Suprapubic skin (tissue), 4 donors: Measurements from ENCODE around the gene GNB5. TPM values are rescaled to one million over a fixed set of nuclear protein-coding genes. Genes with fewer than 3 reads are reported as not detected.

Experiments
- DNase-seq, 2 donors: peaks; one replicate each; pipeline ENCODE4 v3.0.0-alpha.2; 2019; ENCODE audit warnings: low spot score in 2 of 2
- H3K27ac ChIP-seq: fragments of 200-600 bp; sonication (generic); one replicate; pipeline ENCODE4 v1.5.1; 2019
- H3K27me3 ChIP-seq: fragments of 200-600 bp; sonication (generic); one replicate; pipeline ENCODE4 v1.5.1; 2019
- H3K36me3 ChIP-seq: fragments of 200-600 bp; sonication (generic); one replicate; pipeline ENCODE4 v1.5.1; 2019
- H3K4me1 ChIP-seq: fragments of 200-600 bp; sonication (generic); one replicate; pipeline ENCODE4 v1.5.1; 2019
- H3K4me3 ChIP-seq: fragments of 200-600 bp; sonication (generic); one replicate; pipeline ENCODE4 v1.5.1; 2019; ENCODE audit warnings: mild to moderate bottlenecking
- H3K9me3 ChIP-seq: fragments of 200-600 bp; sonication (generic); one replicate; pipeline ENCODE4 v1.5.1; 2019
- EP300 ChIP-seq: sonication (generic); formaldehyde crosslinking; IDR thresholded peaks from one replicate; pipeline ENCODE4 v1.6.1; 2017; ENCODE audit warnings: antibody characterized with exemption
- POLR2A ChIP-seq, 2 donors: fragments of 450-650 bp; IDR thresholded peaks; one replicate each; pipeline ENCODE4 v1.6.1; 2017; ENCODE audit warnings: antibody characterized with exemption in 2 of 2, mild to moderate bottlenecking in 2 of 2, moderate library complexity in 2 of 2
- POLR2AphosphoS5 ChIP-seq, 3 donors: sonication (generic); formaldehyde crosslinking; IDR thresholded peaks; one replicate each; pipeline ENCODE4 v1.6.1; 2017; ENCODE audit warnings: antibody characterized with exemption in 3 of 3
- WGBS: methylation state at CpG from one replicate; pipeline ENCODE4 v1.1.5; 2018; 5-methylcytosine and 5-hydroxymethylcytosine counted together
- total RNA-seq, 4 donors: library from RNA; depleted of rRNA; stranded (reverse); fragments of >200 nt; gene quantifications; one replicate each; pipeline ENCODE4 v1.1.0, GENCODE V29; 2016
- TF ChIP-seq, protein P1 (sequence below), 2 donors: fragments of 200-600 bp in 1 of 2; fragments of 450-650 bp in 1 of 2; sonication (generic) in 1 of 2; IDR thresholded peaks; one replicate each; pipeline ENCODE4 v1.5.1; 2016 to 2019; ENCODE audit warnings: antibody characterized with exemption in 2 of 2, mild to moderate bottlenecking in 1 of 2, moderate library complexity in 1 of 2

The GNB5 gene
- total RNA-seq, 4 donors from 2014 or later = 17.1 to 30.8 (median 24.9) TPM

DNA sequence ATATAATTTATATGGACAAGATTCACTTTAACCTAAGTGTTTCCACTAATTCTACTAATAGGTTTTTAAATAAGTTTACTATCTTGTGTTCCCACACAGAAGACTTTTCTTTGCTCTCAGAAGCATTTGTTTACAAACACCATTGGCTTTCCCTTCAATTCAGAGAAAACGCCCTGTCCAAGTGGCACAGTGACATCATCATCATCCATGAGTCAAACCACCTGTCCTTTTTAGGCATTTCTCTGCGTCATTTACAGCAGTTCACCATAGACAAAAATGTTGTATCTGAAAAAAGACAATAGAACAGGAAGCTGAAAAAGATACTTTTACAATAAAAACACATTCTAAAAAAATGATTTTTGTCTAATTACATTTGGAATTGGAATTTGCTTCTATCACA lies 69.3 kb downstream of the GNB5 start:
- Histone ChIP-seq H3K27me3 (no peaks in the 10 kb centered on the region), H3K4me1 (no peaks in the 10 kb centered on the region), H3K9me3 (no peaks in the 10 kb centered on the region), H3K36me3 (peaks cover 7% of the 10 kb centered on the region), H3K27ac (no peak overlapping the region), H3K4me3 (no peak overlapping the region)
- no peak for DNase-seq
- TF ChIP-seq POLR2A (IDR thresholded peaks at IDR 0.05) = no peak
- TF ChIP-seq, protein P1, sequence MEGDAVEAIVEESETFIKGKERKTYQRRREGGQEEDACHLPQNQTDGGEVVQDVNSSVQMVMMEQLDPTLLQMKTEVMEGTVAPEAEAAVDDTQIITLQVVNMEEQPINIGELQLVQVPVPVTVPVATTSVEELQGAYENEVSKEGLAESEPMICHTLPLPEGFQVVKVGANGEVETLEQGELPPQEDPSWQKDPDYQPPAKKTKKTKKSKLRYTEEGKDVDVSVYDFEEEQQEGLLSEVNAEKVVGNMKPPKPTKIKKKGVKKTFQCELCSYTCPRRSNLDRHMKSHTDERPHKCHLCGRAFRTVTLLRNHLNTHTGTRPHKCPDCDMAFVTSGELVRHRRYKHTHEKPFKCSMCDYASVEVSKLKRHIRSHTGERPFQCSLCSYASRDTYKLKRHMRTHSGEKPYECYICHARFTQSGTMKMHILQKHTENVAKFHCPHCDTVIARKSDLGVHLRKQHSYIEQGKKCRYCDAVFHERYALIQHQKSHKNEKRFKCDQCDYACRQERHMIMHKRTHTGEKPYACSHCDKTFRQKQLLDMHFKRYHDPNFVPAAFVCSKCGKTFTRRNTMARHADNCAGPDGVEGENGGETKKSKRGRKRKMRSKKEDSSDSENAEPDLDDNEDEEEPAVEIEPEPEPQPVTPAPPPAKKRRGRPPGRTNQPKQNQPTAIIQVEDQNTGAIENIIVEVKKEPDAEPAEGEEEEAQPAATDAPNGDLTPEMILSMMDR (IDR thresholded peaks at IDR 0.05) = no peak
- no peak for TF ChIP-seq POLR2AphosphoS5 (IDR thresholded peaks at IDR 0.05)
- no peak for TF ChIP-seq EP300
- WGBS = 95% methylated on average over 2 of the region's 2 CpGs

DNA sequence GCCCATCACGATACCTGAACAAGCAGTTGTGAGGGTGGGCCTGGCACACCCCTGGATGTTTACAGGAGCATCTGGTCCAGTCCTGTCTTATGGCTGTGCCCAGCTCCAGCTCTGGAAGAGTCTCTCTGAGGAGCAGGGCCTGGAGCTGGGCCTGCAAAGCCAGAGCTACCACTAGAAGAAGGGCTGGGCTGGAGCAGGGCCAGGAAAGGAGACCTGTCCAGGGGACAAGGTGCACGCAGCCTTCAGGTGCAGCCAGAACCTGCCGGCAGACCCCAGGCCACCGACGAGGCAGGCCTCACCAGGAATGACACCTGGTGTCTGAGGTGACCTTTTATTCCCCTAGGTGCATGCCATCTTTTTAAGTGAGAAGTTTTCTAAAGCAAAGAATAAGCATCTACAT lies 70.2 kb downstream of the GNB5 start:
- TF ChIP-seq POLR2A (IDR thresholded peaks at IDR 0.05) = no peak
- no peak for TF ChIP-seq EP300
- TF ChIP-seq, protein P1 (IDR thresholded peaks at IDR 0.05) = no peak
- TF ChIP-seq POLR2AphosphoS5 (IDR thresholded peaks at IDR 0.05) = no peak
- Histone ChIP-seq H3K27ac (no peak overlapping the region), H3K9me3 (no peaks in the 10 kb centered on the region), H3K27me3 (no peaks in the 10 kb centered on the region), H3K4me1 (no peaks in the 10 kb centered on the region), H3K36me3 (peaks cover 7% of the 10 kb centered on the region), H3K4me3 (no peak overlapping the region)
- no peak for DNase-seq
- WGBS = 98% methylated on average over 5 of the region's 5 CpGs

DNA sequence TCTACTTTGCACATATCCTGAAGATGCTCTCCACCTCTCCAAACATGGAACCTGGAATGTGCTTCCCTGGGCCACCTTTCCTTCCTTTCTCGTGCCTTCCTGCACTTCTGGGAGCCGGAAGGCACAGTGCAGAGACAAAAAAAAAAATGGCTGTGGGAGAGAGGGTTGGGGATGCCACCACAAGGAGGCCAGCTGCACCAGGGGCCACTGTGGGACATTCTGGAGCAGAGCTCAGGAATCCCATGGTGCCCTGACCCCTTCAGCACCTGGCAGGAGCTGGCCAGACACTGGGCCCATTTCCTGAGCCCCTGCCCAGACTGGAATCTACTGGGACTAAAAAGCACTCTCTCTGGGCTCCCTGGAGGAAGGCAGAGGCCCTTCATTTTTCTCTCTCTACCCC lies 70.7 kb downstream of the GNB5 start:
- Histone ChIP-seq H3K4me1 (no peaks in the 10 kb centered on the region), H3K4me3 (no peak overlapping the region), H3K9me3 (no peaks in the 10 kb centered on the region), H3K36me3 (peaks cover 5% of the 10 kb centered on the region), H3K27ac (no peak overlapping the region), H3K27me3 (no peaks in the 10 kb centered on the region)
- no peak for DNase-seq
- TF ChIP-seq POLR2AphosphoS5 (IDR thresholded peaks at IDR 0.05) = no peak
- TF ChIP-seq, protein P1 (IDR thresholded peaks at IDR 0.05) = no peak
- TF ChIP-seq EP300 = no peak
- no peak for TF ChIP-seq POLR2A (IDR thresholded peaks at IDR 0.05)
- 88% methylated on average over 2 of the region's 2 CpGs for WGBS

DNA sequence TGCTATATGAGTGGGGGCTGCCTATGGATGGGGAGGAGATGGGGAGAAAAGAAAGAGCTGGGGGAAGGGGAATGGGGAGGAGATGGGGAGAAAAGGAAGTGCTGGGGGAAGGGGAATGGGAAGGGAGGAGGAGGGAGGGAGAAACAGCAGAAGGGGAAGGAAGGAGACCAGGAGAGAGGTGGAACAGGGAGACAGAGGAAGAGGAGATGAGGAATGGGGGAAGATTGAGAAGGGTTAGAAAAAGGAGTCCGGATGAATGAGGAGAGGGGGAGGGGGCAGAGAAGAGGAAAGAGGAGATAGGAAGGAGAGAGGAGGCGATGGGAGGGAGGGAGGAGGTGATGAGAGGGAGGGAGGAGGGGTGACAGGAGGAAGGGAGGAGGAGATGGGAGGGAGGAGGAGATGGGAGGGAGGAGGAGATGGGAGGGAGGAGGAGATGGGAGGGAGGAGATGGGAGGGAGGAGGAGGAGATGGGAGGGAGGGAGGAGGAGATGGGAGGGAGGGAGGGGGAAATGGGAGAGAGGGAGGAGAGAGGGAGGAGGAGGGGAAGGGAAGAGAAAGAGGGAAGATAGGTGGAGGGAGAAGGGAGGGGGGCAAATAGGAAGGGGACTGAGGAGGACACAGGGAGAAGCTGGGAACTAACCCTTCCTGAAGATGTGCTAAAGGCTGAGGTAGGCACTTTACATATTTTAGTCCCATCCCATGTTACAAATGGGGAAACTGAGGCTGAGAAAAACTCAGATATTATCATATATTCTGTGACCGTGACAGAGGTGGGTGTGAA lies 72.0 kb downstream of the GNB5 start:
- H3K27ac ChIP-seq = no peak overlapping the region

DNA sequence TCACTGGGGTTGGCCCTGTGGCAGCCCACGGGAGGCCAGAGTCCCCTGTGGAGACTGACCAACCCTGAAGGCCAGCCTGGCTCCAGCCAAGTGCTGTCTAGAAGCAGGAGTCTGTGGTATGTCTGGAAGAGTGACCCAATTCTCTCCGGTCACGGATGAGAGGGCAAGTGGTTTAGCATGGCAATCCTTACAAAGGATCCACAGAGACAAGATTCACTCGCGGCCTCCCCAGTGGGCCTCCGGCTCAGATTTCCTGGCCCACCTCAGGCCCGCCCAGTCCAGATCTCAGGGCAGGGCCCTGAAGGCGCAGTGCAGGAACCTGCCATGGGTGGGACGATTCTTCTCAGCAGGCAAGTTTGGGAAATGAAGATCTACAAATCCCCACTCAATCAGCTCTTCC lies 73.6 kb downstream of the GNB5 start:
- Histone ChIP-seq H3K9me3 (no peaks in the 10 kb centered on the region), H3K27ac (no peak overlapping the region), H3K36me3 (no peaks in the 10 kb centered on the region), H3K4me1 (peaks cover 2% of the 10 kb centered on the region), H3K27me3 (peaks cover 1% of the 10 kb centered on the region), H3K4me3 (no peak overlapping the region)
- 79% methylated on average over 5 of the region's 9 CpGs for WGBS
- no peak for TF ChIP-seq POLR2AphosphoS5 (IDR thresholded peaks at IDR 0.05)
- no peak for TF ChIP-seq POLR2A (IDR thresholded peaks at IDR 0.05)
- TF ChIP-seq EP300 = no peak
- TF ChIP-seq, protein P1 (IDR thresholded peaks at IDR 0.05) = no peak
- no peak for DNase-seq

More for the DNA sequence above, 72.0 kb downstream of the GNB5 start:
- 67% methylated on average over 3 of the region's 3 CpGs for WGBS
- Histone ChIP-seq H3K4me1 (no peaks in the 10 kb centered on the region), H3K4me3 (no peak overlapping the region), H3K36me3 (no peaks in the 10 kb centered on the region), H3K9me3 (no peaks in the 10 kb centered on the region), H3K27me3 (no peaks in the 10 kb centered on the region)
- no peak for DNase-seq
- TF ChIP-seq POLR2AphosphoS5 (IDR thresholded peaks at IDR 0.05) = no peak
- TF ChIP-seq EP300 = no peak
- TF ChIP-seq, protein P1 (IDR thresholded peaks at IDR 0.05) = no peak
- no peak for TF ChIP-seq POLR2A (IDR thresholded peaks at IDR 0.05)
